Activated CD4-positive, alpha-beta T cell treated with anti-CD3 and anti-CD28 coated beads, Interleukin-2, amount 50 U/mL, for 1 hour (primary cell): ENCODE measurements around the gene GRAP2.

Experiments
- DNase-seq: peaks from one replicate; pipeline ENCODE4 v3.0.0-alpha.2; 2020

GRAP2 gene

DNA sequence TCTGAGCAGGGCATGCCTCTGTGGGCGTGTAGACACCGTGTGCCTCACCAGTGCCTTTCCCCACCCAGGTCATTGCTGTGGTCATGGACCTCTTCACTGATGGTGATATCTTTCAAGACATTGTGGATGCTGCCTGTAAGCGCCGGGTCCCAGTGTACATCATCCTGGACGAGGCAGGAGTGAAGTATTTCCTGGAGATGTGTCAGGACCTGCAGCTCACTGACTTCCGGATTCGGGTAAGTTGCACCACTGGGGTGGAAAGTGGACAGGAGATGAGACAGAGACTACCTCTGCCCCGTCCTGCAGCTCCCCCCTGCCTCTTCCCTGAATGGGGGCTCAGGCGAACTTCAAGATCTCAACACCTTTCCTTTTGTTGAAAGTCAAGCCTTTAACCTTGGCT lies 118.2 kb downstream of the GRAP2 start:
- DNase-seq = no peak

DNA sequence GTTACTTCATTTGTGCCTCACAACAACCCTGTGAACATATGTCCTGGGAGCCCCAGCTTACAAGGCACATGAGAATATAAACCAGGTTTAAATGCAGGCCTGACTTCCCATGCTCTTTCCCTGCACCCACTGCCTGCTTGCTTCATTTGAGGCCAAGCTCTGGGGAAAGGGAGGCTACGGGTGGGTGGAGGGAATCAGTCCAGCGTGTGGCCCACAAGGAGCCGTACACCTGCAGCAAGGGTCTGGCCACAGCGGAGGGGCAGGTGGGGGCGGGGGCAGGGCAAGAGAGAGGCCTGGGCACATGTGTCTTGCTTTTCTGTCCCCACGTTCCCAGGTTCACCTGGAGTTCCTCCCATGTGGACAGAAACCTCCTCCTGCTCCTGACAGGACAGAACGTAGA lies 120.1 kb downstream of the GRAP2 start:
- no peak for DNase-seq

DNA sequence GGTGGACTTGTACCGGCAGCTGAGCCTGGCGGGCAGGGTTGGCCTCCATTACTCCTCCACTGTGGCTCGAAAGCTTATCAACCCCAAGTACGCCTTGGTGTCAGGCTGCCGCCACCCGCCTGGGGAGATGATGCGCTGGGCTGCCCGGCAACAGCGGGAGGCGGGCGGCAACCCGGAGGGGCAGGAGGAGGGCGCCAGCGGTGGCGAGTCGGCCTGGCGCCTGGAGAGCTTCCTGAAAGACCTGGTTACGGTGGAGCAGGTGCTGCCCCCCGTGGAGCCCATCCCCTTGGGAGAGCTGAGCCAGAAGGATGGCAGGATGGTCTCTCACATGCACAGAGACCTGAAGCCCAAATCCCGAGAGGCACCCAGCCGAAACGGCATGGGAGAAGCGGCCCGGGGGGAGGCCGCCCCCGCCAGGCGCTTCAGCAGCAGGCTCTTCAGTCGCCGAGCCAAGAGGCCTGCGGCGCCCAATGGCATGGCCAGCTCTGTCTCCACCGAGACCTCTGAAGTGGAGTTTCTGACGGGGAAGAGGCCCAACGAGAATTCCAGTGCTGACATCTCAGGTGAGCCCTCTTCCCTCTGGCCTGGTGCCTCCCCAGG lies 120.6 kb downstream of the GRAP2 start:
- no peak for DNase-seq

DNA sequence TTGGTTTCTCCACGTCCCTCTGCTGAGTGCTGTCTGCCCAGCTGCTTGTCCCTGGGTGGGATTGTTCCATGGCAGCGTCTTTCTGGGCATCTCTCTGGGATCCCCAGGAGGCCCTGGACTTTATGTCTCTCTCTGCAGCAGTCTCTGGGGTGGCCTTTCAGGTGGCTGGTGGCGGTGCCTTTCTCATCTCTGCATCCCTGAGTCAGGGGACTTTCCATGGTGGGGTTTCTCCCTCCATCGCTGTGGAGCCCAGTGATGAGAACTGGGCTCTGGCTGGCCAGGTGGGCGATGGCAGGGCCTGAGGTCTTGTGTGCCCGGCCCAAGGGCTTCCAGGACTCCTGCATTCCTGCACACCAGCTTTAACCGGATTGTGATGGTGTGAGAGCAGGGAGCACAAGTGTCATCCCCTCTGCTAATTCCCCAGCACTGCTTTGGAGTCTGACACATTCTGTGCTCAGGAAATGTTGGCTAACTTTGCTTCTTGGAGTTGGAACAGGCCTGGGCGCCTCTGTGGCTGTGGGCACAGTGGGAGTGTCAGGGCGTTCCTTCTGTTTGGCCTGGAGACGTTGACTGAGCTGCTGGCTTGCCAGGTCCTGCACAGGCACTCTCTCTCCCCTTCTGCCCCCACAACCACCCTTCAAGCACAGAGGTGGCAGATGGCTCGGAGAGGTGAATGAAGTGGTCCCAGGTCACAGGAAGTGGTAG lies 121.8 kb downstream of the GRAP2 start:
- DNase-seq = no peak
